ENCODE results near the gene CMTM1. TPM values are rescaled to one million over a fixed set of nuclear protein-coding genes. Genes with fewer than 3 reads are reported as not detected.

CMTM1 gene
- total RNA-seq, 4 donors from 2014 or later = 2.0 to 5.1 (median 2.1) TPM; not detected in 1

DNA sequence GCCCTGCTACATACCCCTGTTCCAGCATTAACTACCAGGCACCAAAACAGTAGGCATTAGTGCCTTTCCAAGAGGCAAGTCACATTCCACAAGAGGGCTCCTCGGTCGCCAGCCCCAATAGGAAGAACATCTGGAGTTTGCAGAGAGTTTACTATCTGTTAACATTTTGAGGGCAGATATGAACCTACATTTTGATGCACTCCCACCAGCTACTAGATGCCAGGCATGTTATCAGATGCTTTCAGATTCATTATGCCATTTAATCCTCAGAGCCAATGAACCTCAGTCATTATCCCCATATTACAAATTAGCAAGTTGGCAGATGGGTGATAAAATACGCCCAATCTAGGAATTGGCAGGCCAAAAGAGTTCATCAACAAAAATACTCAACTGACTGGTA is 8.8 kb downstream of the CMTM1 start:
- 92 to 100% methylated on average over 3 of the region's 3 CpGs for WGBS, 2 donors
- DNase-seq (ENCODE audit: low spot score in 2 of 2) = no peak
- TF ChIP-seq, protein P1, sequence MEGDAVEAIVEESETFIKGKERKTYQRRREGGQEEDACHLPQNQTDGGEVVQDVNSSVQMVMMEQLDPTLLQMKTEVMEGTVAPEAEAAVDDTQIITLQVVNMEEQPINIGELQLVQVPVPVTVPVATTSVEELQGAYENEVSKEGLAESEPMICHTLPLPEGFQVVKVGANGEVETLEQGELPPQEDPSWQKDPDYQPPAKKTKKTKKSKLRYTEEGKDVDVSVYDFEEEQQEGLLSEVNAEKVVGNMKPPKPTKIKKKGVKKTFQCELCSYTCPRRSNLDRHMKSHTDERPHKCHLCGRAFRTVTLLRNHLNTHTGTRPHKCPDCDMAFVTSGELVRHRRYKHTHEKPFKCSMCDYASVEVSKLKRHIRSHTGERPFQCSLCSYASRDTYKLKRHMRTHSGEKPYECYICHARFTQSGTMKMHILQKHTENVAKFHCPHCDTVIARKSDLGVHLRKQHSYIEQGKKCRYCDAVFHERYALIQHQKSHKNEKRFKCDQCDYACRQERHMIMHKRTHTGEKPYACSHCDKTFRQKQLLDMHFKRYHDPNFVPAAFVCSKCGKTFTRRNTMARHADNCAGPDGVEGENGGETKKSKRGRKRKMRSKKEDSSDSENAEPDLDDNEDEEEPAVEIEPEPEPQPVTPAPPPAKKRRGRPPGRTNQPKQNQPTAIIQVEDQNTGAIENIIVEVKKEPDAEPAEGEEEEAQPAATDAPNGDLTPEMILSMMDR (IDR thresholded peaks at IDR 0.05) = no peak
- H3K4me1 ChIP-seq = peaks cover 0 to 35% (median 5%) of the 10 kb centered on the region in 4 donors
- no peaks in the 10 kb centered on the region for H3K9me3 ChIP-seq
- H3K36me3 ChIP-seq = no peaks in the 10 kb centered on the region
- H3K4me3 ChIP-seq = no peak overlapping the region
- peaks cover 0 to 13% of the 10 kb centered on the region in 2 donors for H3K27me3 ChIP-seq
- no peak overlapping the region for H3K27ac ChIP-seq

DNA sequence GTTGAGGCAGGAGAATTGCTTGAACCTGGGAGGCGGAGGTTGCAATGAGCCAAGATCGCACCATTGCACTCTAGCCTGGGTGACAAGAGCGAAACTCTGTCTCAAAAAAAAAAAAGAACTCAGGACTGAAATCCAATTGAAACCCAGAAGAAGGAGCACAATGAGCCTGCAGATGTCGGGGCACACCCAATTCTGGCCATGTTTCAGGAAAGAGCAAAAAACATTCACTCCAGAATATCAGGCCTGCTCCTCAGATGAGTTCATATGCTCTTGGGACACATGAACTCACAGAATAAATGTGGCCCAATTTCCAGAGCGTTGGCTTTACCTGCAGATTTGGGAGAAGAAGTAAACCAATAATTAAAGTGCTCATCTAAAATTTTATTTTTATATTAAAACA is 10.1 kb downstream of the CMTM1 start:
- WGBS, 2 donors = 73 to 80% methylated on average over 5 of the region's 5 CpGs
- Histone ChIP-seq H3K4me1 (peaks cover 0 to 35% (median 5%) of the 10 kb centered on the region in 4 donors), H3K4me3 (no peak overlapping the region), H3K27ac (no peak overlapping the region), H3K27me3 (peaks cover 0 to 13% of the 10 kb centered on the region in 2 donors), H3K36me3 (no peaks in the 10 kb centered on the region), H3K9me3 (no peaks in the 10 kb centered on the region)
- DNase-seq (ENCODE audit: low spot score in 2 of 2) = peak in 1 of 2 donors; percentile 34
- TF ChIP-seq, protein P1 (IDR thresholded peaks at IDR 0.05) = no peak
- TF ChIP-seq POLR2A (IDR thresholded peaks at IDR 0.05) (no peak), EP300 (IDR thresholded peaks at IDR 0.05) (peak in 1 of 2 donors; percentile 17)

DNA sequence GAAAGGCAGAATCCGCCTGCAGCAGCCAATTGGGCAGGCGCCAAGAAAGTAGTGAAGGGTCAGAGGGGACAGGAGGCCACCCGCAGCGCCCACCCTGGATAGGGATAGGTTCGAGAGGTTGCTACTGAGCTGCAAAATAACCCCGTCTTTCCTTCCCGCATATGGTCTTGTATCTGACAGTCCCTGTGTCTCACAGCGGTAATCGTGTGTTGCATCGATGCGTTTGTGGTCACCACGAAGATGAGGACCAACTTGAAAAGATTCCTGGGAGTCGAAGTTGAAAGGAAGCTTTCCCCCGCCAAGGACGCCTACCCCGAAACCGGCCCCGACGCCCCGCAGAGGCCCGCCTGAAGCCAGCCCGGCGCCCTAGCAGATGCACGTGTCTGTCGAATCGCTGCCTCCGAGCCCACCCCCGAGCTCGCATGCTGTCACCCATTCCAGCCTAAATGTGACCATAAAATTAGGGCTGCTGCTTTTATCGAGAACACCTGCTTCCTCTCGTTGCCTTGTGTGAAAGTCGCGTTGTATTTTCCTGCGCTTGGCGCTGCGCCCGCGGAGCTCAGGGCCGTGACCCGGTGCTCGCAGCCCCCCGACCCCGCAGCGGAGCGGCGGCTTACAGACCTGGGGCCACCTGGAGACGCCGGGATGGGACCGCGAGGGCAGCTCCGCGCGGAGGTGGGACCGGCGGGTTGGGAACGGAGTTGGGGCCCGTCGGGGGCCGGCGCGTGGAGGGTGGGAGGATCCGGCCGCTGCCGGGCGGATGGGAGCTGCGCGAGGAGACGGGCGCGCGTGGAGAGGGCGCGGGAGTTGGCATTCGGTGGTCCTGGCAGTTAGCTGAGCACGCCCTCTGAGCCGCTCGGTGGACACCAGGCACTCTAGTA is 12.7 kb downstream of the CMTM1 start, which contains the start of gene CMTM2:
CMTM2 (plus strand) TSS at position 813 of the 881 bp plus-strand sequence. CDS start 145 bp downstream, outside the sequence.
- Histone ChIP-seq H3K9me3 (no peaks in the 10 kb centered on the region), H3K36me3 (no peaks in the 10 kb centered on the region), H3K4me1 (peaks cover 0 to 37% (median 5%) of the 10 kb centered on the region in 4 donors), H3K27ac (peak within 1 kb of the TSS in 1 of 4 donors; percentile 46), H3K4me3 (peak within 1 kb of the TSS; percentile 3 to 42 (median 32)), H3K27me3 (peaks cover 0 to 13% of the 10 kb centered on the region in 2 donors)
- 19 to 21% methylated on average over 71 to 76 of the region's 77 CpGs for WGBS, 2 donors
- no peak for DNase-seq (ENCODE audit: low spot score in 2 of 2)
- TF ChIP-seq POLR2A (IDR thresholded peaks at IDR 0.05) = no peak
- TF ChIP-seq, protein P1 (IDR thresholded peaks at IDR 0.05) = no peak
- no peak for TF ChIP-seq EP300 (IDR thresholded peaks at IDR 0.05)

DNA sequence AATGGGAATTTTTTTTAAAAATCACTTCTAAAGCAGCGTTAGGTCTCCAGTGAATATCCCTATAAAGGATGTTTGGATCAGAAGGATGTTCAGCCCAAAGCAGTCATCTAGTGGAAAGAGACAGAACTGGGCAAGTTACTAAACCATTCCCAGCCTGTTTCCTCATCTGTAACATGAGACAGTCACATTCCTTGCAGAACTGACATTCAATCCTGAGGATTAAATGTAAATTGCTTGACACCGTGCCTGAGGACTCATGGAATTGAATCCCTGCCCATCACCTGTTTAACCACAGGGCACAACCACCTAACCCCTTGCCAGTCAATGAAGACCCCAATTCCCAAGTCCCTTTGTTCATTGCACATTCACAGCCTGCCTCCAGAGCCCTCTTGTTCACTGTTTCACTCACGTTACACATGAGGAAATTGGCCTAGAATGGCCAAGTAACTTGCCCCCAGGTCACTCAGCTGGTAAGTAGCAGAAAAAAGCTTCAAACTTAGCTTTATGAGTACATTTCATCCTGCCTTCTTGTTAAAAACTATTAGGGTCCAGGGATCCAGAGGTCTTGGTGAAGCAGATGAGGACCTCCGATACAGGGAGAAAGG is 14.5 kb downstream of the CMTM1 start:
- TF ChIP-seq POLR2A (IDR thresholded peaks at IDR 0.05) (no peak), EP300 (IDR thresholded peaks at IDR 0.05) (no peak)
- TF ChIP-seq, protein P1 (IDR thresholded peaks at IDR 0.05) = no peak
- Histone ChIP-seq H3K4me3 (no peak overlapping the region), H3K36me3 (no peaks in the 10 kb centered on the region), H3K9me3 (no peaks in the 10 kb centered on the region), H3K4me1 (peaks cover 0 to 37% (median 5%) of the 10 kb centered on the region in 4 donors), H3K27ac (peak overlapping the region in 2 of 4 donors; percentile 51 to 68), H3K27me3 (peaks cover 0 to 13% of the 10 kb centered on the region in 2 donors)
- DNase-seq (ENCODE audit: low spot score in 2 of 2) = no peak
- 71 to 72% methylated on average over 4 of the region's 4 CpGs for WGBS, 2 donors
